Muscle layer of duodenum (tissue), 2 donors: Measurements from ENCODE around the gene DHPS.
"Not testable (repeated sequence)": the region's sequence is repeated elsewhere in the genome, so short reads cannot be mapped to it uniquely, and the experiment has no call there.

Source experiments
- H3K27ac ChIP-seq: one replicate; pipeline ENCODE4 v1.7.0; 2013; ENCODE audit warnings: mild to moderate bottlenecking, low read length
- H3K27me3 ChIP-seq: one replicate; pipeline ENCODE4 v1.7.0; 2013; ENCODE audit warnings: low read depth, mild to moderate bottlenecking, control low read depth, low read length
- H3K36me3 ChIP-seq, 2 donors: one replicate each; pipeline ENCODE4 v1.7.0; 2013; ENCODE audit warnings: low read length in 2 of 2, control low read depth in 1 of 2, mild to moderate bottlenecking in 1 of 2; ENCODE audit not compliant: insufficient read depth in 2 of 2, control insufficient read depth in 1 of 2
- H3K4me1 ChIP-seq, 2 donors: one replicate each; pipeline ENCODE4 v1.7.0; 2013; ENCODE audit warnings: low read length in 2 of 2, mild to moderate bottlenecking in 2 of 2, control low read depth in 1 of 2, moderate library complexity in 1 of 2; ENCODE audit not compliant: insufficient read depth in 2 of 2, control insufficient read depth in 1 of 2
- H3K4me3 ChIP-seq, 2 donors: one replicate each; pipeline ENCODE4 v1.7.0; 2013; ENCODE audit warnings: low read length in 2 of 2, low read depth in 1 of 2, mild to moderate bottlenecking in 1 of 2
- H3K9me3 ChIP-seq, 2 donors: one replicate each; pipeline ENCODE4 v1.7.0; 2013; ENCODE audit warnings: low read length in 2 of 2, control low read depth in 1 of 2, mild to moderate bottlenecking in 1 of 2; ENCODE audit not compliant: control insufficient read depth in 1 of 2
- donor health status: healthy.

Gene DHPS

DNA sequence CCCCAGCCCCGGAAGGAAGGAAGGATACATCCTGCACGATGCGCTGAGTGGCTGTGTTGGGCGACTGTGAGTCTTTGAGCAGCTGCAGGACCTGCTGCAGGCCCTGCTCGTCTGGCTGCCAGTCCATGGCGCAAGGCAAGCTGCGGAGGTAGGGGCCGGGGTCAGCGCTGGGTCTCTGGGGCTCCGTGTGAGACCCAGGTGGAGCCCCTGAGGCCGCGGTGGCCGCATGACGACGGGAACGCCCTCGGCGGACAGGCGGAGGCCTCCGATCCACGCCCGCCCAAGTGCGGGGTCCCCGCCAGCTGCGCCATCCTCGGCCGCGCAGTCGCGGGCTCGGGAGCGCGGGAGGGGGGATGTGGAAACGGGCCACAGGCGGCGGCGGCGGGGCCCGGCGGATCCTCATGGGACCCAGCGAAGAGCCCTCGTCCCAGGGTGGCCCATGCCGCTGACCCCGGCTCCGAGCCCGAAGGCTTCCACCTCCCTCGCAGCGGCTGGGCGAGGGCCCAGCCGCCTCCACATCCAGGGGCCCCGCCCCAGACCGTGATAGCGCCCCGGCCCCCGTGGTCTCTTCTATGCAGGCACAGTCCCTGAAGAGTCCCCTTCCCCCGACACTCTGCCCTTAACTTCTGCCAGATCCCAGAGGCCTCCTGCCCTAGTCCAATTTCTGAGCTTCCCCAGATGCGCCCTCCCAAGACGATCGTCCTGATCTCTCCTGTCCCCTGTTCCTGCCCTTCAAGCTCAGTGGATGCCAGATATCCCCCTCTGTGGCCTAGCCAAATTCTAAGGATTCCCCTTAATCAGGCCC is 39.4 kb upstream of the DHPS start:
- H3K4me1 ChIP-seq: peaks cover 6 to 38% of the 10 kb centered on the region in 2 donors
- H3K27ac ChIP-seq: peak overlapping the region; percentile 90
- peak overlapping the region; percentile 71 to 86 for H3K4me3 ChIP-seq
- H3K36me3 ChIP-seq: peaks cover 13 to 19% of the 10 kb centered on the region in 2 donors
- H3K27me3 ChIP-seq: no peaks in the 10 kb centered on the region
- no peaks in the 10 kb centered on the region for H3K9me3 ChIP-seq

DNA sequence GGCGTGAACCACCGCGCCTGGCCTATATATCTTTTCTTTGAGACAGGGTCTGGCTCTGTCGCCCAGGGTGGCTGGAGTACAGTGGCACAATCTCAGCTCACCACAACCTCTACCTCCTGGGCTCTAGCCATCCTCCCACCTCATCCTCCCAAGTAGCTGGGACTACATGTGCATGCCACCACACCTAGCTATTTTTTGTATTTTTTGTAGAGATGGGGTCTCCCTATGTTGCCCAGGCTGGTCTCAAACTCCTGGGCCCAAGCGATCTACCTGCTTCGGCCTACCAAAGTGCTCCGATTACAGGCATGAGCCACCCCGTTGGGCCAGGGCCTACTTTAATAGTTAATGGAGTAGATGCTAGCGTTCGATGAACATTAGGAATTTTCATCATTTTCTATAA is 38.6 kb upstream of the DHPS start:
- Histone ChIP-seq H3K27ac (peak overlapping the region; percentile 45), H3K36me3 (peaks cover 15 to 27% of the 10 kb centered on the region in 2 donors), H3K4me3 (peak overlapping the region; percentile 59 to 71), H3K9me3 (no peaks in the 10 kb centered on the region), H3K27me3 (no peaks in the 10 kb centered on the region), H3K4me1 (peaks cover 6 to 38% of the 10 kb centered on the region in 2 donors)

DNA sequence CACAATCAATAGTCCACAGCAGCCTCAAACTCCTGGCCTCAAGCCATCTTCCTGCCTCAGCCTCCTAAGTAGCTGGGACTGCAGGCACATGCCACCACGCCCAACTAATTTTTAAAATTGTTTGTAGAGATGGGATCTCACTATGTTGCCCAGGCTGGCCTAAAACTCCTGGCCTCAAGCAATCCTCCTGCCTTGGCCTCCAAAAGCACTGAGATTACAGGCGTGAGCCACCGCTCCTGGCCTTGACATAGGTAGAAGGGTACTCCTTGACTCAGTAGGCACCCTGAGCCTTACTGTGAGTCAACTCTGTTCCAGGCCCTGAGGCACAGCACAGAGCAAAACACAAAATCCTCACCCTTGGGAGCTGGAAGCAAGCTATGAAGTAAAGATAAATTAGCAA is 34.2 kb upstream of the DHPS start:
- H3K9me3 ChIP-seq: no peaks in the 10 kb centered on the region
- H3K36me3 ChIP-seq: peaks cover 41 to 58% of the 10 kb centered on the region in 2 donors
- no peaks in the 10 kb centered on the region for H3K27me3 ChIP-seq
- H3K4me1 ChIP-seq: peaks cover 4 to 14% of the 10 kb centered on the region in 2 donors
- no peak overlapping the region for H3K27ac ChIP-seq
- no peak overlapping the region for H3K4me3 ChIP-seq

DNA sequence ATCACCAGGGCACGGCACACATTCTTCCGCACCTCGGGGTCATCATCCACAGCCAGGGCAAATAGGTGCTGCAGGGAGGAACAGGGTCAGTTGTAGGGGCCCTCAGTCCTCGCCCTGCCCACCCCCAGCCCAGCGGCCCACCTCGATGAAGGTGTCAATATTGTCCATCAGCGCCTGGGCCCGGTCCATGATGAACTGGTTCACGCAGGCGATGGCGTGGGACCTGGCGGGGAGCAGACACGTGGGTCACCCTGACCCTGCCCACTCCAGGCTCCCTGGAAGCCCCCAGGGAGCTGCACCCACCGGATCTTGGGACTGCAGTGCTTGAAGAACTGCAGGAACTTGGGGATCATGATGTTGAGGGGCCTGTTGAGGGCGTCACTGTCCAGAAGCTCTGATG is 33.4 kb upstream of the DHPS start:
- peaks cover 47 to 67% of the 10 kb centered on the region in 2 donors for H3K36me3 ChIP-seq

DNA sequence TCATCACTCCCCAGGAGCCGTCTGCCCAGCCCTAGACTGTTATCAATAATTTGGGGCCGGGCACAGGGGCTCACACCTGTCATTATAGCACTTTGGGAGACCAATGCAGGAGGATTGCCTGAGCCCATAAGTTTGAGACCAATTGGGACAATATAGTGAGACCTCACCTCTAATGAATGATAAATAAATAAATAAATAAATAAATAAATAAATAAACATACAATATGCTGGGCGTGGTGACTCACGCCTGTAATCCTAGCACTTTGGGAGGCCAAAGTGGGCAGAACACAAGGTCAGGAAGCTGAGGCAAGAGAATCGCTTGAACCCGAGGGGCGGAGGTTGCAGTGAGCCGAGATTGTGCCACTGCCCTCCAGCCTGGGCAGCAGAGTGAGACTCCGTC is 31.6 kb upstream of the DHPS start:
- H3K27me3 ChIP-seq, H3K4me1 ChIP-seq, H3K4me3 ChIP-seq, H3K27ac ChIP-seq, H3K9me3 ChIP-seq: not testable (repeated sequence)
- peaks cover 46 to 71% of the 10 kb centered on the region in 2 donors for H3K36me3 ChIP-seq

More for the DNA sequence above, 33.4 kb upstream of the DHPS start:
- H3K4me3 ChIP-seq: no peak overlapping the region
- H3K9me3 ChIP-seq: no peaks in the 10 kb centered on the region
- no peaks in the 10 kb centered on the region for H3K27me3 ChIP-seq
- H3K4me1 ChIP-seq: peaks cover 0 to 6% of the 10 kb centered on the region in 2 donors
- no peak overlapping the region for H3K27ac ChIP-seq

DNA sequence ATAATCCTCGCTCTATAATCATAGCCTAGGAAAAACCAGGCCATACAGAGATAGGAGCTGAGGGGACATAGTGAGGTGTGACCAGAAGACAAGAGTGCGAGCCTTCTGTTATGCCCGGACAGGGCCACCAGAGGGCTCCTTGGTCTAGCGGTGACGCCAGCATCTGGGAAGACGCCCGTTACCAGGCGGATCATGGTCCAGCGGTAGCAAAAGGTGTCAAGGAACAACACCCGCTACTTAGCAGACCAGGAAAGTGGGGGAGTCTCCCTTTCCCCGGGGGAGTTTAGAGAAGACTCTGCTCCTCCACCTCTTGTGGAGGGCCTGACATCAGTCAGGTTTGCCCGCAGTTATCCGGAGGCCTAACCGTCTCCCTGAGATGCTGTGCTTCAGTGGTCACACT is 30.4 kb upstream of the DHPS start:
- peaks cover 46 to 71% of the 10 kb centered on the region in 2 donors for H3K36me3 ChIP-seq

DNA sequence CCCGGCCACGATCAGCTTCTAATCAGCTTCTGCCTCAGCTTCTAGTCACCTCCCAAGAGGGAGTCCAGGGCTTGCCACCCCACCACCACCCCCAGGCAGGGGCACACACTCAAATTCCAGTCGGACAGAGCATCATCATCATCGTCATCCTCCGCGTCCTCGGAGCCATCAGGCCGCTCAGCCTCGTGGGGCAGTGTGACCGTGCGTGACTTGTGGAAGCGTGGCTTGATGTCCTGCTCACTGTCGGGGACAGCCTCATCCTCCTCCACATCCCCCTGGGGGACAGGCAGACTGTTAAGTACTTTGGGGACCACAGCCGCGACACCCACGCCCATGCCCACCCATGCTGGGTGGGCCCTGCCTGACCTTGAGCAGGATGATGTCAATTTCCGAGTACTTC is 29.5 kb upstream of the DHPS start:
- Histone ChIP-seq H3K36me3 (peaks cover 46 to 74% of the 10 kb centered on the region in 2 donors), H3K4me1 (no peaks in the 10 kb centered on the region), H3K4me3 (no peak overlapping the region), H3K27ac (no peak overlapping the region), H3K27me3 (no peaks in the 10 kb centered on the region), H3K9me3 (no peaks in the 10 kb centered on the region)

More for the DNA sequence above, 30.4 kb upstream of the DHPS start:
- H3K9me3 ChIP-seq, H3K4me1 ChIP-seq, H3K4me3 ChIP-seq, H3K27me3 ChIP-seq, H3K27ac ChIP-seq: not testable (repeated sequence)

DNA sequence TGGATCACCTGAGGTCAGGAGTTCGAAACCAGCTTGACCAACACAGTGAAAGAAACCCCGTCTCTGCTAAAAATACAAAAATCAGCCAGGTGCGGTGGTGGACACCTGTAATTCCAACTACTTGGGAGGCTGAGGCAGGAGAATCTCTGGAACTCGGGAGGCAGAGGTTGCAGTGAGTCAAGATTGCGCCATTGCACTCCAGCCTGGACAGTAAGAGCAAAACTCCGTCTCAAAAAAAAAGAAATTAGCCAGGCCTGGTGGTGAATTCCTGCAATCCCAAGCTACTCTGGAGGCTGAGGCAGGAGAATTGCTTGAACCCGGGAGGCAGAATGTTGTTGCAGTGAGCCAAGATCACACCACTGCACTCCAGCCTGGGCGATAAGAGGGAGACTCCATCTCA is 27.0 kb upstream of the DHPS start:
- no peaks in the 10 kb centered on the region for H3K9me3 ChIP-seq
- no peak overlapping the region for H3K4me3 ChIP-seq
- no peak overlapping the region for H3K27ac ChIP-seq
- H3K4me1 ChIP-seq: no peaks in the 10 kb centered on the region
- peaks cover 42 to 74% of the 10 kb centered on the region in 2 donors for H3K36me3 ChIP-seq
- no peaks in the 10 kb centered on the region for H3K27me3 ChIP-seq

DNA sequence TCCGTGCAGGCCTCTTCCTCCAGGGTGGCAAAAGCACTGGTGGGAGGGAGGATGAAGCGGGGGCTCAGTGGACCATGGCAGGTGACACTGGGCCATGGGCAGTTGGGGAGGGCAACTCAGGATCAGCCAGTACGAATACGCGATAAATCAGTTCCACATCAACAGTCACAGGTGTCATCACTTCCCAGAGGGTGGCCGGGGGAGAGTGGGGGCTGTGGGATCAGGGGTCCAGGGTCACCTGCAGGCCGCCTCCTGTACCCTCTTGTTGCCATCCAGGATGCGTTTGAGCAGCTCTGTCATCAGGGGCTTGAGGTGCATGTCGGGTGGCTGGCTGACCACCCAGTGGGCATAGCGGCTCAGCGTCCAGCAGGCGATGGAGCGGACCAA is 24.6 kb upstream of the DHPS start:
- H3K4me1 ChIP-seq: no peaks in the 10 kb centered on the region
- no peak overlapping the region for H3K4me3 ChIP-seq
- H3K27me3 ChIP-seq: no peaks in the 10 kb centered on the region
- H3K36me3 ChIP-seq: peaks cover 43 to 86% of the 10 kb centered on the region in 2 donors
- H3K9me3 ChIP-seq: no peaks in the 10 kb centered on the region
- no peak overlapping the region for H3K27ac ChIP-seq

DNA sequence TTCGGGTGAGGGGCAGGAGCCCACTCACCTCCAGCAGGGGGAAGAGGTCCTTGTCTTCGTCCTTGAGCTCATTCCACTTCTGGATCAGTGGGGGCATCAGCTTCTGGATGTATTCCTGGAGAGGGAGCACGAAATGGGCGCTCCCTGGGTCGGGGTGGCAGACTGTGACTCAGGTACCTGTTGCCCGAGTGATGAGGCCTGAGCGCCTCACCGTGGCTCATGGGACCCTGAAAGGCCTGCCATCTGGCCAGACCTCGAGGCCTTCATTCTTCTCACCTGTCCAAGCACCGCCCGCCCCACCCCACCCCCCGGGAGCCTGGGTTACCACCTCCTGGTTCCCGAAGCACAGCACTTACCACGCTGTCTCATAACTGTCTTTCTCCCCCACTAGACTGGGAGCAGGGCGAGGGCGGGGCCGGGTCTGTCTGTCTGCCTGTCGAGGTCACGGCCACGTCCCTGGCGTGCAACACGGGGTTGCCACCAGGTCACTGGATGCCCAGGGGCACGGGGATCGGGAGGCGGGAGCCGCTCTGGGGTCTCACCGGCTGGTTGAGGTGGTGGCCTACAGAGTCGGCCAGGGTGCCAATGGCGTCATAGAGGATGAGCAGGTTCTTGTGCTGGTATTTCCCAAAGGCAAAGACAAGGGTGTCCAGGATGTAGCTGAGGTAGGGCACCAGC is 24.1 kb upstream of the DHPS start:
- no peak overlapping the region for H3K27ac ChIP-seq
- H3K9me3 ChIP-seq: no peaks in the 10 kb centered on the region
- H3K27me3 ChIP-seq: no peaks in the 10 kb centered on the region
- no peaks in the 10 kb centered on the region for H3K4me1 ChIP-seq
- H3K36me3 ChIP-seq: peaks cover 44 to 86% of the 10 kb centered on the region in 2 donors
- no peak overlapping the region for H3K4me3 ChIP-seq

DNA sequence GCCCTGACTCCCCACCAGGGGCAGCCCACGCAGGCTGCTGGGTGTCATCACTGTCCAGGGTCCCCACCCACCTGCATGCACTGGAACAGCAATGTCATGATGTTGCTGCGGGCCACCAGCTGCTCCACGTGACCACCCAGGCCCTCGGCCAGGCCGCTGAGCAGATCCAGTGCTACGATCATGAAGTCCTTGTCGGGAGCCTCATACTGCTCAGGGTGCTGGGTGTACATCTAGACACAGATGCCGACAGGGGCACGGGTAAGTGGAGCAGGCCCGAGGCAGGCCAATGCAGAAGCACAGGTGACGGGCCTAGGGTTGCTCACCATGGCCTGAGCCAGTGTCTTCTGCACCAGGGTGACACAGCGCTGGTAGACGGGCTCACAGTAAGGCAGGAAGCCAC is 23.5 kb upstream of the DHPS start:
- H3K36me3 ChIP-seq: peaks cover 42 to 85% of the 10 kb centered on the region in 2 donors
- H3K27me3 ChIP-seq: no peaks in the 10 kb centered on the region
- H3K4me3 ChIP-seq: no peak overlapping the region
- no peaks in the 10 kb centered on the region for H3K4me1 ChIP-seq
- no peaks in the 10 kb centered on the region for H3K9me3 ChIP-seq
- H3K27ac ChIP-seq: no peak overlapping the region
